Subcutaneous adipose tissue (tissue), 4 donors: ENCODE results near the gene ULK3. TPM values are rescaled to one million over a fixed set of nuclear protein-coding genes. Genes with fewer than 3 reads are reported as not detected.

Experiments
- total RNA-seq, 4 donors: library from RNA; depleted of rRNA; stranded (reverse); fragments of >200 nt; gene quantifications; one replicate each; pipeline ENCODE4 v1.1.0, GENCODE V29; 2016
- TF ChIP-seq, protein P1 (sequence below): fragments of 450-650 bp; IDR thresholded peaks from one replicate; pipeline ENCODE4 v1.5.1; 2016; ENCODE audit warnings: low read depth, mild to moderate bottlenecking, control low read depth, antibody characterized with exemption, moderate library complexity

Gene ULK3
- total RNA-seq, 4 donors from 2014 or later: 23.8 to 29.8 (median 28.7) TPM

- TF ChIP-seq, protein P1, sequence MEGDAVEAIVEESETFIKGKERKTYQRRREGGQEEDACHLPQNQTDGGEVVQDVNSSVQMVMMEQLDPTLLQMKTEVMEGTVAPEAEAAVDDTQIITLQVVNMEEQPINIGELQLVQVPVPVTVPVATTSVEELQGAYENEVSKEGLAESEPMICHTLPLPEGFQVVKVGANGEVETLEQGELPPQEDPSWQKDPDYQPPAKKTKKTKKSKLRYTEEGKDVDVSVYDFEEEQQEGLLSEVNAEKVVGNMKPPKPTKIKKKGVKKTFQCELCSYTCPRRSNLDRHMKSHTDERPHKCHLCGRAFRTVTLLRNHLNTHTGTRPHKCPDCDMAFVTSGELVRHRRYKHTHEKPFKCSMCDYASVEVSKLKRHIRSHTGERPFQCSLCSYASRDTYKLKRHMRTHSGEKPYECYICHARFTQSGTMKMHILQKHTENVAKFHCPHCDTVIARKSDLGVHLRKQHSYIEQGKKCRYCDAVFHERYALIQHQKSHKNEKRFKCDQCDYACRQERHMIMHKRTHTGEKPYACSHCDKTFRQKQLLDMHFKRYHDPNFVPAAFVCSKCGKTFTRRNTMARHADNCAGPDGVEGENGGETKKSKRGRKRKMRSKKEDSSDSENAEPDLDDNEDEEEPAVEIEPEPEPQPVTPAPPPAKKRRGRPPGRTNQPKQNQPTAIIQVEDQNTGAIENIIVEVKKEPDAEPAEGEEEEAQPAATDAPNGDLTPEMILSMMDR: no peak
Measured at GRCh38 chr15:74838137-74838516, 4.8 kb downstream of the ULK3 start.

DNA sequence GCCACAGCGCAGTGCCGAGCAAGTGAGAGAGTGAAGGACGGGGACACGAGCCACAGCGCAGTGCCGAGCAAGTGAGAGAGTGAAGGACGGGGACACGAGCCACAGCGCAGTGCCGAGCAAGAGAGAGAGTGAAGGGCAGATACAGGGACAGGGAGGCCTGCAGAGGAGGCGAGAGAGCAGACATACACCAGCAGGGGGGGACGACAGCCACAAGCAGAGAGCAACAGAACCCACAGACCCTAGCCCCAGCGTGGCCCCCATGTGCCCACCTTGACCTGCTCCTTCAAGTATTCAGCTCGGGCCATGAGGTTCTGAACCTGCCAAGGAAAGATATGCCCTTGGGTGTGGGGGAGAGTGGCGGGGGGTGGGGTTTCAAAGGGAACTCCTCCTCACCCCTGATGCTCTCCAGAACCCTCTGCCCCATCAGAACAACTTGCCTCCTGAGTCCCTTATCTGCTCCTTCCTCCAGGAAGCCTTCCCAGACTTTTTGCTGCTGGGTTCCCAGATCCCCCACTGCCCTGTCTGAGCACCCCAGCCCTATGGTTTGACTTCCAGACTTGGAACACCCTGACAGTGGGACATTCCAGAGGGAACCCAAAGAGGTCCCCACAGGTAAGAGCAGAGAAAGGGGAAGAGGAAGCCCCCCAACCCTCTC lies 5.3 kb downstream of the ULK3 start:
- TF ChIP-seq, protein P1: no peak

DNA sequence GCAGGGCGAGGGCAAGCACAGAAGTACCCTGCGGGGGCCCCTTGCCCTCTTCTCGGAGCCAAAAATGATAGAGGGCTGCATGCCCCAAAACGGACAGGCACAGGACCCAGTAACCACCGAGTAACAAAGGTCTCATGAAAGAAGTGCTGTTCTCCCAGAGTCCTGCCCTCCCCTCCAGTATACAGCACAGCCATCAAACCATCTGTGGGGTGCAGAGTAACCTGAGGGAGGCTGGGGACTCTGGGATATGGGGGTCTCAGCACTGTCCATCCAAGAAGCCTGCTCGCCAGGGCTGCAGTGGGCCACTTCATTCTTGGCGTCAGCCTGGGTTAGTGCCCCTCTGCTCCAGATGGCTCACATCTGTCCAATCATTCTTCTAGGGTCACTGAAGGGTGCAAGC lies 6.1 kb downstream of the ULK3 start:
- TF ChIP-seq, protein P1: no peak

- TF ChIP-seq, protein P1: no peak
Measured at GRCh38 chr15:74835312-74835823, 7.6 kb downstream of the ULK3 start.

GRCh38 chr15:74833376-74834107 lies 9.4 kb downstream of the ULK3 start:
- TF ChIP-seq, protein P1: no peak

DNA sequence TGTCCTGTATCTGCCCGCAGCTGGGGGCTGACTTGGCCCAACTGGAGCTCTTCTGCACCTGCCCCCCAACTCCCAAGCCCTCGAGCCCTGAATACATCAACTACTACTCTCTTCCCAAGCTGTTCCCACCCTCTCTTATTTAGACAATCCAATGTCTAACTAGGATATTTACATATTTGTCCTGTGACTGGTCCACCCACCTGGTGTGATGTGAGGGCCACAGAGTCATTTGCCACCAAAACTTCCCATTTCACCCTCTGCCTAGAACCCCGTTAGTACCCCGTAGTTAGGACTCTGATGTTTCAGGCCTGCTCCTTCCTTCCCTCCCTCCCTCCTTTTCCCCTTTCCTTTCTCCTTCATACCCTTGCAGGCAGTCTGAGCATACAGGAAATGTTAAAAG lies 10.1 kb downstream of the ULK3 start:
- TF ChIP-seq, protein P1: no peak

DNA sequence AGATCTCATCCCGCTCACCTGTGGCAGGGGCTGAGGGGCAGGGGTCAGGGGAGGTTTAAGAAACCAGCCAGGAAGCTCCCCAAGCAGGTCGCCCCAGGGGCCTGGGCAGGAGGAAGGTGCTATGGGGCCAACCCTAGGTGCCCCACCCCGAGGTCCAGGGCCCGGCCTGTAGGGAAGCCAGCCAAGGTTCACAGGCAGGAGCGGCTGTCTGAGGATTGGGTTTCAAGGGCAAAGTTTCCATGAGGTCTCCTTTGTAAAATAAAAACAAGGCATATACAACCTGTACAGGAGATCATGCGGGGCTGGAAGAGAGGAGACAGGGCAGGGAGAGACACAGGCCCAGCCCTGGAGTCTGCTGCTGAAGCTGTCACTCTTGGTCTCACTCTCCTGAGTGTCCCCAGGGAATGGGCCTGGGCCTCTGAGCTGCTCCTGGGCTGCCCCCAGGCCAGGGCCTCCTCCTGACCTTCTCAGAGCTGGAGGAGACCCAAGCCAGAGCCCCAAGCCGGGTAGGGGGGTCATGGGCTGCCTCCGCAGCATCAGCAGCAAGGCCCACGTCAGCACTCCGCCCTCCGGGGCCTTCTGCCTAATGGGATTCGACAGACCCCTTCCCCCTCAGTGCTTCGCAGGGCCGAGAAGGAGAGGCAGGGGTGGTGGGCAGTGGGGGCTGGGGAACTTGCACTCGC lies 11.0 kb downstream of the ULK3 start:
- TF ChIP-seq, protein P1: no peak
